ENCODE results near the gene HOXC6.

Gene HOXC6

DNA sequence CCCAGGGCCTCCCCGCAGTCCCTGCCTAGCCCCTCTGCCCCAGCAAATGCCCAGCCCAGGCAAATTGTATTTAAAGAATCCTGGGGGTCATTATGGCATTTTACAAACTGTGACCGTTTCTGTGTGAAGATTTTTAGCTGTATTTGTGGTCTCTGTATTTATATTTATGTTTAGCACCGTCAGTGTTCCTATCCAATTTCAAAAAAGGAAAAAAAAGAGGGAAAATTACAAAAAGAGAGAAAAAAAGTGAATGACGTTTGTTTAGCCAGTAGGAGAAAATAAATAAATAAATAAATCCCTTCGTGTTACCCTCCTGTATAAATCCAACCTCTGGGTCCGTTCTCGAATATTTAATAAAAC is 2.2 kb downstream of the HOXC6 start:
- Histone ChIP-seq H3K9ac (ENCODE audit: low read length) (no peak overlapping the region), H3K9me3 (ENCODE audit: low read length) (no peaks in the 10 kb centered on the region), H3K27me3 (ENCODE audit: control insufficient read depth in 1 of 2, insufficient read depth in 2 of 2, low read length in 2 of 2) (peaks cover 47 to 99% of the 10 kb centered on the region in 2 donors), H3K4me1 (ENCODE audit: insufficient read depth, low read length) (peaks cover 18% of the 10 kb centered on the region), H3K36me3 (ENCODE audit: insufficient read depth, low read length) (no peaks in the 10 kb centered on the region), H3K4me3 (ENCODE audit: low read depth in 1 of 2, low read length in 2 of 2) (no peak overlapping the region), H3K27ac (ENCODE audit: low read depth, low read length) (no peak overlapping the region)

DNA sequence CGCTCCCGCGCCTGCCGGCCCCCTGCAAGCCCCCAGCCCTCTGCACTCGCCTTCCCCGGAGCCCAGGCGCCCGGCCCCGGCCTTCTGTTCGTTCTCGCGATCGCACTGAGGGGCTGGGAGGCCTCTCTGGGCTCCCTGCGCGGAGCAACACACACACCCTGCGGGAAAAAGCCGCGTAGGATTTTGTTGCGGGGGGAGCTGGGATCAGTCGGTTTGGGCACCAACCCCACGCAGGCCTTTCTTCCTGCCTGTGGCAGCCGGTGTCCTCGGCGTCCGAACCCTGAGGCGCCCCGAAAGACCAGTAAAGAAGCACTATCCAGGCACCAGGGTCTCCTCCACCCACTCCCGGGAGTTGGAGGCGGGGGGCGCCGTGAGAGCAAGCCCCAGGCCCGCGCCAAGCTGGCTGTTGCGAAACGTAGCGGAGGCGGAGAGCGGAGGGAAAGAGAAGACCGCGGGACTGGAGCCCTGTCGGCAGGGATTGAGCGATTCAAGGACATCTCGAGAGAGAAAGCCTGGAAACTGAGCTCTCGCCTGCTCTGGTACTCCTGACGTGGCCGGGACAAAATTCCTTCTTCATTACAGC is 2.7 kb downstream of the HOXC6 start:
- Histone ChIP-seq H3K27ac (ENCODE audit: low read depth, low read length) (no peak overlapping the region), H3K36me3 (ENCODE audit: insufficient read depth, low read length) (no peaks in the 10 kb centered on the region), H3K4me1 (ENCODE audit: insufficient read depth, low read length) (peaks cover 18% of the 10 kb centered on the region), H3K9me3 (ENCODE audit: low read length) (no peaks in the 10 kb centered on the region), H3K9ac (ENCODE audit: low read length) (no peak overlapping the region), H3K27me3 (ENCODE audit: control insufficient read depth in 1 of 2, insufficient read depth in 2 of 2, low read length in 2 of 2) (peaks cover 47 to 99% of the 10 kb centered on the region in 2 donors), H3K4me3 (ENCODE audit: low read depth in 1 of 2, low read length in 2 of 2) (no peak overlapping the region)

DNA sequence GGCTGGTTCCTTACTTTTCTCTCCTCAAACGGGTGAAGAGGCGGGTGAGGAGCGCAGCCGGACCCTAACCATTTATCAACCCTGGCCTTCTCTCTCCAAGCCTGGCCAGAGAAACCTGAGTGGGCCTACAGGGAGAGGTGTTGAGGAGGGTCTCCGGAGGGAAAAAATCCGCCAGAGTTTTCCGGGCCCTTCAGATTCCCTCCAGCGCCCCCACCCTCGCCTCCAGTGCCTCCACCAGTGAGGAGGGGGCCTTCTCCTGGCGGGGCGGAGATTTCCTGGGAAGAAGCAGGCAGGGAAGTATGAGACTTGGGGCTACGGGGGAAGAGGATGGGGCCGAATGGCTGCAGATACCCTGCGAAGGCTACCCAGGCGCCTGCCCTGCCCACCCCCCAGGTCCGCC is 3.2 kb downstream of the HOXC6 start:
- Histone ChIP-seq H3K27me3 (ENCODE audit: control insufficient read depth in 1 of 2, insufficient read depth in 2 of 2, low read length in 2 of 2) (peaks cover 43 to 94% of the 10 kb centered on the region in 2 donors), H3K27ac (ENCODE audit: low read depth, low read length) (no peak overlapping the region)

DNA sequence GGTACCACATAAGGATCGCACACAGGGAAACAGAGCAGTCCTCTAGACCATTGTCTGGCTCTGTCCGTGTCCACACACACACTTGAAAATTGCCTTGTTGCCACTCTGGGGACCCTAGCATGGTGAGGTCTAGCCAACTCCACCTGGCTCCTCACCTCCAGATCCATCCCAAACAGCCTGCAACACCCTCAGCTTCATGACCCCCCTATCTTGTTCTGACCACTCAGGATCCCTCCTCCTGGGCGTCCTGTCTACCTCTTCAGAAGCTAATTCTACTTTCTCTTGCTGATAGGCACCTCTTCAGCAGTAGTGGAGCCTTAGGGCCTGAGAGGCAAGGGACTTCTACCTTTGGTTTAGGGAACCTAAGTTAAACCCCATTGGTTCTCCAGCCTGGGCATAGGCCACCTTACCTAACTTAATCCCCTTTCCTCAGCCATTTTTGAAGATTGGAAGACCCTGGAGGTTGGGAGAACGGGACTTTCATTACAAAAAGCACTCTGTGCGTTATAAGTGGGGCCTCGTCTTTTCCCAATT is 3.9 kb downstream of the HOXC6 start:
- H3K4me3 ChIP-seq (ENCODE audit: low read depth in 1 of 2, low read length in 2 of 2): no peak overlapping the region
- peaks cover 39 to 94% of the 10 kb centered on the region in 2 donors for H3K27me3 ChIP-seq (ENCODE audit: control insufficient read depth in 1 of 2, insufficient read depth in 2 of 2, low read length in 2 of 2)
- H3K36me3 ChIP-seq (ENCODE audit: insufficient read depth, low read length): no peaks in the 10 kb centered on the region
- H3K9ac ChIP-seq (ENCODE audit: low read length): no peak overlapping the region
- no peak overlapping the region for H3K27ac ChIP-seq (ENCODE audit: low read depth, low read length)
- peaks cover 18% of the 10 kb centered on the region for H3K4me1 ChIP-seq (ENCODE audit: insufficient read depth, low read length)
- no peaks in the 10 kb centered on the region for H3K9me3 ChIP-seq (ENCODE audit: low read length)

More for the DNA sequence above, 3.2 kb downstream of the HOXC6 start:
- no peak overlapping the region for H3K9ac ChIP-seq (ENCODE audit: low read length)
- no peaks in the 10 kb centered on the region for H3K9me3 ChIP-seq (ENCODE audit: low read length)
- peaks cover 18% of the 10 kb centered on the region for H3K4me1 ChIP-seq (ENCODE audit: insufficient read depth, low read length)
- no peak overlapping the region for H3K4me3 ChIP-seq (ENCODE audit: low read depth in 1 of 2, low read length in 2 of 2)
- H3K36me3 ChIP-seq (ENCODE audit: insufficient read depth, low read length): no peaks in the 10 kb centered on the region

DNA sequence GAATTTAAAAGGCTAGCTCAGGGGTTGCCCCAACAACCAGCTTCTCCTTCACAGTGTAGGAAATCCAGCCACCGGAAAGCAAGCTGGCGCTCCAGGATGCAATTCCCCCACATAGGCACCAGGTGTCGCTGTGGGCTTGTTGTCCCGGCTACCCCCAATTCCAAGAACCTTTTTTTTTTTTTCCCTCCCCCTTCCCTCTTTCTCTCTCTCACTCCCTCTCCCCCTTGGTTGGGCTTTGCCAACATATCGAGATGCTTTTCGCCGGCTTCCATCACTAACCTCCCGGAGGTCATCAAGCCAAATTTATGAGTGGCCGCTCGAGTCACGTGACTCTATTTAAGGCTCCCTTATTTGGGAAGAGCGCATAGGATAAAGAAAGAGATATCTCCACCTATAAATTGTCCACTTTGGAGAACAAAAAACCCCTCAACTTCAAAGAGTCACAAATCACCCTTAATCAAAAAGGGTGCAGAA is 4.4 kb downstream of the HOXC6 start, which contains the start of gene HOXC5:
HOXC5 (plus strand) TSS at position 424 of the 474 bp plus-strand sequence. CDS start 73 bp downstream, outside the sequence.
- Histone ChIP-seq H3K9ac (ENCODE audit: low read length) (no peak within 1 kb of the TSS), H3K4me1 (ENCODE audit: insufficient read depth, low read length) (peaks cover 18% of the 10 kb centered on the region), H3K4me3 (ENCODE audit: low read depth in 1 of 2, low read length in 2 of 2) (peak within 1 kb of the TSS; percentile 41 to 58)

DNA sequence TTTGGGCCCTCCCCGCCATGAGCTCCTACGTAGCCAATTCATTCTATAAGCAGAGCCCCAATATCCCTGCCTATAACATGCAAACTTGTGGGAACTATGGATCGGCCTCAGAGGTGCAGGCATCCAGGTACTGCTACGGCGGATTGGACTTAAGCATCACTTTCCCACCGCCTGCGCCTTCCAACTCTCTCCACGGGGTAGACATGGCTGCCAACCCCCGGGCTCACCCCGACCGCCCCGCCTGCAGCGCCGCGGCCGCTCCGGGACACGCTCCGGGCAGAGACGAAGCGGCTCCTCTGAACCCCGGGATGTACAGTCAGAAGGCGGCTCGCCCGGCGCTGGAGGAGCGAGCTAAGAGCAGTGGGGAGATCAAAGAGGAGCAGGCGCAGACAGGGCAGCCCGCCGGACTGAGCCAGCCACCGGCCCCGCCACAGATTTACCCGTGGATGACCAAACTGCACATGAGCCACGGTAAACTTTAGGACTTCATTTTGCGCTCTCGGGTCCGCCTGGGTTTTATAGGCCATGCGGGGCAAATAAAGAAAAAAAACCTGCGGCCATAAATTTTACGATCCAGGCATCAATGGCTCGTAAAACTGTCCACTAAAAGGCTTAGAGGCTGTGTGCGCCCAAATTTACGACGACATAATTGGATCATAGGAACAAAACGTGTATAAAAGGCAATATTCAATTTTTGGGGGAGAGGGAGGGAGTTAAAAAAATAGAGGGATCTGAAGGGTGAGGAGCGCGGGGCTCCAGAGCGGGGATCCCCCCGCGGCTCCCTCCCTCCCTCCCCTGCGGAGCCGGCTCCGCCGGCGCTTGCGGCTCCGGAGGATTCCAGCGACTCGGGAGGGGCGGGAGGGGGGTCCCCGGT is 5.1 kb downstream of the HOXC6 start:
- H3K4me1 ChIP-seq (ENCODE audit: insufficient read depth, low read length): peaks cover 17% of the 10 kb centered on the region
- H3K27ac ChIP-seq (ENCODE audit: low read depth, low read length): no peak overlapping the region
- peak overlapping the region; percentile 41 to 58 for H3K4me3 ChIP-seq (ENCODE audit: low read depth in 1 of 2, low read length in 2 of 2)
- no peaks in the 10 kb centered on the region for H3K36me3 ChIP-seq (ENCODE audit: insufficient read depth, low read length)
- no peak overlapping the region for H3K9ac ChIP-seq (ENCODE audit: low read length)
- H3K9me3 ChIP-seq (ENCODE audit: low read length): no peaks in the 10 kb centered on the region
- peaks cover 29 to 84% of the 10 kb centered on the region in 2 donors for H3K27me3 ChIP-seq (ENCODE audit: control insufficient read depth in 1 of 2, insufficient read depth in 2 of 2, low read length in 2 of 2)

More for the DNA sequence above, 4.4 kb downstream of the HOXC6 start, which contains the start of gene HOXC5:
- Histone ChIP-seq H3K9me3 (ENCODE audit: low read length) (no peaks in the 10 kb centered on the region), H3K36me3 (ENCODE audit: insufficient read depth, low read length) (no peaks in the 10 kb centered on the region), H3K27me3 (ENCODE audit: control insufficient read depth in 1 of 2, insufficient read depth in 2 of 2, low read length in 2 of 2) (peaks cover 34 to 90% of the 10 kb centered on the region in 2 donors), H3K27ac (ENCODE audit: low read depth, low read length) (no peak within 1 kb of the TSS)

DNA sequence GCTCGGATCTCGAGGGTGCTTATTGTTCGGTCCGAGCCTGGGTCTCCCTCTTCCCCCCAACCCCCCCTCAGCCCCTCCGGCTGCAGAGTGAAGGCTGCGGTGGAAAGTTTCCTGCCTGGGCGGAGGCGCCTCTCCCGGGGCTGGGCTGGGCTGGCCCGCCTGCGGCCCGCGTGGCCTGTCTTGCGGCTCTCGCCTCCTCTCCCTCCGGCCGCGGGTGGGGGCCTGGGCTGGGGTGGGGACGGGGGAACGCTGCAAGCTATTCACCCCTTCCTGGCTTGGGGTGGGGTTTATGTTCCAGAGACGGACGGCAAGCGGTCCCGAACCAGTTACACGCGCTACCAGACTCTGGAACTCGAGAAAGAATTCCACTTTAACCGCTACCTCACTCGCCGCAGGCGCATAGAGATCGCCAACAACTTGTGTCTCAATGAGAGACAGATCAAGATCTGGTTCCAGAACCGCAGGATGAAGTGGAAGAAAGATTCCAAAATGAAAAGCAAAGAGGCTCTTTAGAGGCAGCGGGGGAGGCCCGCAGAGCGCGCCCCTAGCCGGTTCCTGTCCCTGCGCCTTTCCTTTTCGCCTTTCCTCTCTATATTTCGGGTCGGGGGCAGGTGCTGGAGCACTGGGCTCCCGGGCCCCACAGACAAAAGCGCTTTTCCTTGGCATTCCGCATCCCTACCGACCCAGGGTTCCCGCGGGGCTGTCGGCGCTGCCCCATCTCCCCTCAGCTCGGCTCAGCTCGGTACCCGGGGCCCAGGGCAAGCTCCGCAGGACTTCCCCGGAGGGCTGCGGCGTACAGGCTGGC is 5.9 kb downstream of the HOXC6 start:
- Histone ChIP-seq H3K27me3 (ENCODE audit: control insufficient read depth in 1 of 2, insufficient read depth in 2 of 2, low read length in 2 of 2) (peaks cover 24 to 76% of the 10 kb centered on the region in 2 donors), H3K4me1 (ENCODE audit: insufficient read depth, low read length) (peaks cover 11% of the 10 kb centered on the region), H3K36me3 (ENCODE audit: insufficient read depth, low read length) (no peaks in the 10 kb centered on the region), H3K4me3 (ENCODE audit: low read depth in 1 of 2, low read length in 2 of 2) (peak overlapping the region in 1 of 2 donors; percentile 14), H3K27ac (ENCODE audit: low read depth, low read length) (no peak overlapping the region), H3K9ac (ENCODE audit: low read length) (no peak overlapping the region), H3K9me3 (ENCODE audit: low read length) (no peaks in the 10 kb centered on the region)

DNA sequence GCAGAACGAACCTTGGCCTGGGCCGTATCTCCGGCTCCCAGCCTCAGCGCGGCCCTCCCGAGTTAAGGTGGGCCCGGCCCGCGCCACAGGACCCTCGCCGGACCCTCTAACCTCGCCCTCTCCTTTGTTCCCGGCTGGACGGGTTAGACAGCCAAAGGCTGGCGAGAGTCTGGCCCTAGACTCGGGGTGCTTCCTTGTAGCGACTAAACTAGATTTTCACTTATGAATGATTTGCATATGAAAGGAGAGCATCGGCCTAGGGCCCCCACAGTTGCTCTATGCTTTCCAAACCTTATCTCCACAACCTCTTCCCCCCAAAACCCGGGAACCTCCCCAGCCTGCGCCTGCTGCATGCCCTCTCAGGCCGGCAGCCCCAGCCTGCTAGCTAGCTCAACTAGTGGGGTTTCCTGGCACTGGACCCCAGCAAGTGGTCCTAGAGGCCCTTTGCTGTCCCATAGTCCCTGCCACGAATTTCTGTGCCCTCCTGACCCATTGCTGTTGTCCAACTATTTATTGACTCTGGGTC is 6.6 kb downstream of the HOXC6 start:
- no peak overlapping the region for H3K27ac ChIP-seq (ENCODE audit: low read depth, low read length)
- H3K4me1 ChIP-seq (ENCODE audit: insufficient read depth, low read length): peaks cover 13% of the 10 kb centered on the region
- H3K27me3 ChIP-seq (ENCODE audit: control insufficient read depth in 1 of 2, insufficient read depth in 2 of 2, low read length in 2 of 2): peaks cover 24 to 74% of the 10 kb centered on the region in 2 donors
- no peaks in the 10 kb centered on the region for H3K36me3 ChIP-seq (ENCODE audit: insufficient read depth, low read length)
- no peaks in the 10 kb centered on the region for H3K9me3 ChIP-seq (ENCODE audit: low read length)
- H3K4me3 ChIP-seq (ENCODE audit: low read depth in 1 of 2, low read length in 2 of 2): no peak overlapping the region
- no peak overlapping the region for H3K9ac ChIP-seq (ENCODE audit: low read length)

DNA sequence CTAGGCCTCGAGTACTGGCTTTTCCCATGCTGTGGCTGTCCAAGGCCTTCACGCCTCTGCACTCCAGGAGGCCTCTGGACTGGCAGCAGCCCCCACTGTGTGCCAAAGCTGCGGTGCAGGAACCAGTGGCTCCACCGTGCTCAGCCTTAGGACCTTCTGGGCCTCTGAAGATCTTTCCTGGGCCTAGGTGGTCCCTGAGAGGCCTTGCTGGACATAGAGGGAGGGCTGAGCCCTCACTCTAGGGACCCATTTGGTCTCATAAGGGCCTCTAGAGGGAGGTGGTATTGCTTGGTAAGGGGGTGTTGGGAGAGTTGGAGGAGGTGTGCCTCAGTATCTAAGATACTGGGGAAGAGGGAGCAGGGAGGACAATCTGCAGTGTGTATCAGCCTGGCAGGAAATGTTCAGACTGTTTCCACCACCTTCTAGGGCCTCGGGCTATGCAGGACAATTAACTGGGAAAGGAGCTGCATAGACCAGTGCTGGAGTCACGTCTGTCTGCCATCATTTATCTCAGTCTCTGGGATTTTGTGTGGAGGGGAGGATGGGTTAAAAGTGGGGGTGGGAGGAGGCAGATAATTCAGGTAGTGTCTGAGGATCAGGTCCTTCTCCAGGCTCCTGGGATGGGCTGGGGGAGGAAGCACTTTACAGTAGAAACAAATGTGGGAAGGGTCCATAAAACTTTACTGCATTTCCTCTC is 7.5 kb downstream of the HOXC6 start:
- no peak overlapping the region for H3K9ac ChIP-seq (ENCODE audit: low read length)
- H3K4me3 ChIP-seq (ENCODE audit: low read depth in 1 of 2, low read length in 2 of 2): no peak overlapping the region
- H3K27me3 ChIP-seq (ENCODE audit: control insufficient read depth in 1 of 2, insufficient read depth in 2 of 2, low read length in 2 of 2): peaks cover 24 to 73% of the 10 kb centered on the region in 2 donors
- no peaks in the 10 kb centered on the region for H3K36me3 ChIP-seq (ENCODE audit: insufficient read depth, low read length)
- no peak overlapping the region for H3K27ac ChIP-seq (ENCODE audit: low read depth, low read length)
- H3K9me3 ChIP-seq (ENCODE audit: low read length): no peaks in the 10 kb centered on the region
- H3K4me1 ChIP-seq (ENCODE audit: insufficient read depth, low read length): peaks cover 16% of the 10 kb centered on the region

DNA sequence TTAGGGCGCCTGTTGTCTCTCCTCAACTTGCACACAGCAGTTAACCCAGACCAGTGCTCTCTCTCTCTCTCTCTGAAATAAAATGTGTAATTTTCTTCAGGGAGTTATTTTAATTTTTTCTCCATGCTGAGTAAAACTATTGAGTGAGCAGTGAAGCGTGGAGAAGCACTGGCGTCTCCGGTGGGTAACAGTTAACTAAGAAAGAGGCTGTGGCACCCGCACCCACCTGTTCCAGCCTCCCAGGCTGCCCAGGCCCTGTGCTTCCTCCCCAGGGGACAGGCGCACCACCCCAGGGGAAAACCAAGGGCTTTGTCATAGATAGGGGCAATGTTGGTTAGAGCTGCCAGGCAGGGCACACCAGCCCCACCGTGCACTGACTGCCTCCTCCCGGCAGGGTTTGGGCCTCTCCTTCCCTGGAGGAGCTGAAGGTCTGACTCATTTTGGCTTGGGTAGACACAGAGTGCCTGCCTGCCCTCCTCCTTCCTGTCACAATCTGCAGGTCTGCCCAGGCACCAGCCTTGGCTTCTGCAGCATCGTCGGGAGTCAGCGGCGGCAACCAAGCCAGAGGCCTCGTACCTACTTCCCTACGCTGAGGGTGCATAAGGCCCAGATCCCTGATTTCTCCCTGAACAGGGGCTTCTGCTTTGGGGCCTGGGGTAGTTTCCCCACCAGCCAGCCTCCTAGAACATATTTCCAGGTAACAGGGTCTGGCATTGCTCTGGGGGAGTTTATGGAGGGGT is 8.6 kb downstream of the HOXC6 start:
- Histone ChIP-seq H3K36me3 (ENCODE audit: insufficient read depth, low read length) (no peaks in the 10 kb centered on the region), H3K4me3 (ENCODE audit: low read depth in 1 of 2, low read length in 2 of 2) (no peak overlapping the region), H3K4me1 (ENCODE audit: insufficient read depth, low read length) (peaks cover 16% of the 10 kb centered on the region), H3K27me3 (ENCODE audit: control insufficient read depth in 1 of 2, insufficient read depth in 2 of 2, low read length in 2 of 2) (peaks cover 28 to 68% of the 10 kb centered on the region in 2 donors), H3K9ac (ENCODE audit: low read length) (no peak overlapping the region), H3K27ac (ENCODE audit: low read depth, low read length) (no peak overlapping the region), H3K9me3 (ENCODE audit: low read length) (no peaks in the 10 kb centered on the region)
